Hepatocyte (in vitro differentiated cells): Measurements from ENCODE around the gene AMOTL1.

Experiments
- CTCF ChIP-seq: fragments of 200-600 bp; sonication (generic); IDR thresholded peaks from 2 replicates; pipeline ENCODE4 v1.5.1; 2016; ENCODE audit warnings: antibody characterized with exemption, mild to moderate bottlenecking; ENCODE audit not compliant: poor library complexity
- EZH2 ChIP-seq: fragments of 200-600 bp; sonication (generic); IDR thresholded peaks from 2 replicates; pipeline ENCODE4 v1.6.1; 2016; ENCODE audit warnings: antibody characterized with exemption, mild to moderate bottlenecking, borderline replicate concordance
- EZH2phosphoT487 ChIP-seq: fragments of 200-600 bp; sonication (generic); IDR thresholded peaks from one replicate; pipeline ENCODE4 v1.6.1; 2018; ENCODE audit warnings: antibody characterized with exemption, mild to moderate bottlenecking, low read depth, moderate library complexity; ENCODE audit not compliant: unreplicated experiment, severe bottlenecking

GRCh38 chr11:94910270-94910669 is 142.1 kb downstream of the AMOTL1 start:
- TF ChIP-seq CTCF = no peak
- no peak for TF ChIP-seq EZH2phosphoT487
- no peak for TF ChIP-seq EZH2
